ENCODE results near the gene MARCHF9.

MARCHF9 gene

DNA sequence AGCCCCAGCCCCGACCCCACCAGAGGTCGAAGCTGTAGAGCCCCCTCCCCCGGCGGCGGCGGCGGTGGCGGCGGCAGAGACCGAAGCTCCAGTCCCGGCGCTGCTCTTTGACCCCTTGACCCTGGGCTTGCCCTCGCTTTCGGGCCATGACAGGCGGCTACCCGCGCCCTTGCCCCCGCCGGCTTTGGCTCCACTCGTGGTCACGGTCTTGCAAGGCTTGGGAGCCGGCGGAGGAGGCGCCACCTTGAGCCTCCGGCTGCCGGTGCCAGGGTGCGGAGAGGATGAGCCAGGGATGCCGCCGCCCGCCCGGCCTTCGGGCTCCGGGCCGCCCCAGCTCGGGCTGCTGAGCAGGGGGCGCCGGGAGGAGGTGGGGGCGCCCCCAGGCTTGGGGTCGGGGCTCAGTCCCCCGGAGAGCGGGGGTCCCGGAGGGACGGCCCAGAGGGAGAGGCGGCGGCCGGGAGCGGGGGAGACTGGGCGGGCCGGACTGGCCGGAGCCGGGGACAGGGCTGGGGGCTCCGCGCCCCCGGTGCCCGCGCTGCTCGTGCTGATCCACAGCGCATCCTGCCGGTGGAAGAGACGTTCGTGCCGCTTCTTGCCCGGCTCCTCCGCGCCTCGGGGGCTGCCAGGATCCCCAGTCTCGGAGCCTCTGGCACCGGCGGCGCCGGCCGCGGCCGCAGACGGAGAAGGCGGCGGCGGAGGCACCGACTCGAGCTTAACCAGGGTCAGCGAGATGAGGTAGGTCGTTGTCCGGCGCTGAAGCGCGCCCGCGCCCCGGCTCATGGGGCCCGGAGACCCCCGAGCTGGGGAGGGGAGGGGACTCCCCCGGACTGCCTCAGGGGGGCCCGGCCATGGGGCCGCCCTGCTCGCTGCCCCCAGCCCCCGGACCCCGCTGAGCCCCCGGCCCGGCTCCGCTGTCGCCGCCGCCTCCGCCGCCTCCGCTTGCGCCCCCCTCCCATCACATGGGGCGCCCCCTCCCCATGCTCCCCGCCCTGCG is 17.1 kb upstream of the MARCHF9 start:
- no peak for DNase-seq (ENCODE audit: low read depth in 2 of 2, low spot score in 1 of 2)

DNA sequence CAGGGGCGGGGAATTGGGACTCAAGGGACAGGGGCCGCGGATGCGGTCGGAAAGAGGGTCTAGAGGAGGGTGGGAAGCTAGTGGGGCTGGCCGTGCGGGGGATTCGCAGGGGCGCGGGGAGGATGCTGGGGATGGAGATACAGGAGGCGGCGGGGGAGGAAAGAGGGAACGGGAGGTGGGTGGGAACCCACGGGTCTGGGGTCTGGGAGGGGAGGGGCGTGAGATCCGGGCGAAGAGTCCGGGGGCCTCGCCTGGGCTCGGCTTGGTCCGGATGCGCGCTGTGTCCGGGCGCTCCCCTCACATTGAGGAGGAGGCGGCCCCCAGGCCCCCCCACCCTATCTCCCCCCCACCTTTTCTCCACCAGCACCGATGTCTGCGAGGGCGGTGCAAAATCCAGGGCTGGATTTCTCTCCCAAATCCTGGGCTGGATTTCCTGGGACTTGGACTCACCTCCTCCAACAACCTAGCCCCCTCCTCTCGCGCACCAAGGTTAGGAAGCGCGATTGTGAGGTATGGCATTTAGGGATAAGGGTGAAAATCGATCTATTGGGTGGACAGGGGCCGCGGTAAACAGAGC is 16.2 kb upstream of the MARCHF9 start, which contains the start of gene AGAP2:
AGAP2 (minus strand) TSS at position 82 of the 577 bp plus-strand sequence. CDS start 496 bp downstream, outside the sequence.
- DNase-seq (ENCODE audit: low read depth in 2 of 2, low spot score in 1 of 2) = no peak

DNA sequence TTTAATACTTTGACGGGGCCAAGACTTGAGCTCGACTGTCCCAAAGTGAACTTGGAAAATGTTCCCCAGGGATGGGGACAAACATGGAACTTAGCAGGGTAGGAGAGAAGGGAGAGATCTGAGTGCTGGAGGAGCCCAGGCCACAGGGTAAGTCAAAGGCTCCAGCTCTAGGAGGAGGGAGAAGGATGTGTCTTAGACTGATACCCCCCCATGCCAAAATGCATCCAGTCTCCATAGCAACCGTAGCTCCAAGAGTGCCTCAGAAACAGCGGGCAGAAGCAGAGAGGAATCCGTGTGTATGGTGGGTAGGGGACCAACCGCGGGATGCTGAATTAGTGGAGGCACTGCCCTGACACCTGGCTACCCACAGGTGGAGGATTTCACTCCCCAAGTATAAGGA is 15.5 kb upstream of the MARCHF9 start:
- DNase-seq (ENCODE audit: low read depth in 2 of 2, low spot score in 1 of 2) = no peak

DNA sequence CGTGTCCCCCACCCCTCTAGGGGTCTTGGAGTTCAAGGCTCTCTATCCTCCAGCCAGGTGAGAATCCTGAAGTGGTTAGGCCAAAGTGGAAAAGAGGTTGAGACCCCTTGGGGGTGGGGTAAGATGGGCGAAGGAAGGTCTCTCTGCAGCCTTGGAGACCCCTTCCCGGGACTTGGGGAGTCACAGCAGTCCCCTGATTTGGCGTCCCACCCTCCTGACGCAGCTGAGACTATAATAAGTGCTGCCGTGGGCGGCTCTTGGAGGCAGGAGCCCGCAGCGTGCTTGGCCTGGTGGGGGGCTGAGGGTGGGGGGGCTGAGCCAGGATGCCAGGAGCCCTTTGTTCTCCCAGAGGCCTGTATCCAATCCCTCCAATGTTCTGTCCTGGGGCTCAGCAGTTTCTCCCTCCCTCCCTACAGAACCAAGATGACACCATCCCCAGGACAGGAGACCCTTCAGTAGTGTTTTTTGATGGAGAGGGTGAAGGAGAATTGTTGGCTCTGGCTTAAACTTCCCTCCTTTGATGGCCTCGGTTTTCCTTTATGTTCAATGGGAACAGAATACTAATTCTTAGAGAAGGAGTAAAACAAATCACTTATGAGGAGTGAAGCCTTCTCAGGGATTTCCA is 14.9 kb upstream of the MARCHF9 start:
- DNase-seq (ENCODE audit: low read depth in 2 of 2, low spot score in 1 of 2) = no peak

DNA sequence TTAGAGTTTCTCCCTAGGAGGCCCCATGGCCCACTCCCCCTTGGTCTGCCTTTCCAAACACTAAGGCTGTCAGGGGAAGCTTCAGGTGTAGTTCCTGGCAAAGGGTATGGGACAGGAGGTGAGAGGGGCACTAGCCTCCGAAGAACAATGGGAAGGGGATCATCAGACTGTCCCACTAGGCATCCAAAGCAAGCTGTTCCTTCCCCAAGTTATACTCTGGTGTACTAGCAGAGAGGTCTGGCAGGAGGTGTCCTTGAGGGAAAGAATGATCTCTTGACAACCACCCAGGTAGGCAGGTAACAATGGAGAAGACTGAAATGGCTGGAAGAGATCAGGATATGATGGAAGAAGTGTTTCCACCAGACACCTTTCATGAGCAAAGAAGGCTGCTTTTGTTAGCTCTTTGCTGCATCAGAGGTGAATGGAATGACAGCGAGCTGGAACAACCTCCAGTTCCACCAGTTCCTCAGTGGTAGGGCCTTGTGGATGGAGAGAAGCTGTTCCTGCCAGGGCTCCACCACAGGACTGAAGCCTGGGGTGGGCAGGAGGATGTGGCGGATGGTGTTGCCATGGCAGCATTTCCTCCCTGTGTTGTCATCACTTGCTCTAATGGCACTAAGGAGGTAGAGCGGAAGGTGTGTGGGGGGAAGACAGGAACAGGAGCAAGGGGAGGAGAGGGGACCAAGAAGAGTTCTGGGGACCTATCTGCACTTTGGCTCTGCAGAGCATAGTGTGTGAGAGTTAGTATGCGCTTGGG is 14.1 kb upstream of the MARCHF9 start:
- peak; percentile 42 to 63 for DNase-seq (ENCODE audit: low read depth in 2 of 2, low spot score in 1 of 2)

DNA sequence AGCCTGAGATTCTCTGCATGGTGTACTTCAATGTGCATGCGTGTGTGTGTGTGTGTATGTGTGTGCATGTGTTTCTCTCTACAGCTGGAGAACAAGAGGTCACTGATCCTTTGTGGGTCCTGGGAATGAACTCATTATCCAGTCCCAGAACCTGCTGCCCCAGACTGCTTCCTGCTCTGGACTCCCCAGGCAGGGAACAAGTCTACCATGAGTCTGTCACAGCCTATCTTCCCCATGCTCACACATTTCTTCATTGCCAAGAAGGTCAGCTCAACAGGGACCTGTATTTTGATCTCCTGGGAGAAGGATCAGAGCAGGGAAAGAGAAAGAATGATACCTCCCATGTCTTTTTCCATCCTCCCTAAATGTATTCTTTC is 13.5 kb upstream of the MARCHF9 start:
- no peak for DNase-seq (ENCODE audit: low read depth in 2 of 2, low spot score in 1 of 2)

DNA sequence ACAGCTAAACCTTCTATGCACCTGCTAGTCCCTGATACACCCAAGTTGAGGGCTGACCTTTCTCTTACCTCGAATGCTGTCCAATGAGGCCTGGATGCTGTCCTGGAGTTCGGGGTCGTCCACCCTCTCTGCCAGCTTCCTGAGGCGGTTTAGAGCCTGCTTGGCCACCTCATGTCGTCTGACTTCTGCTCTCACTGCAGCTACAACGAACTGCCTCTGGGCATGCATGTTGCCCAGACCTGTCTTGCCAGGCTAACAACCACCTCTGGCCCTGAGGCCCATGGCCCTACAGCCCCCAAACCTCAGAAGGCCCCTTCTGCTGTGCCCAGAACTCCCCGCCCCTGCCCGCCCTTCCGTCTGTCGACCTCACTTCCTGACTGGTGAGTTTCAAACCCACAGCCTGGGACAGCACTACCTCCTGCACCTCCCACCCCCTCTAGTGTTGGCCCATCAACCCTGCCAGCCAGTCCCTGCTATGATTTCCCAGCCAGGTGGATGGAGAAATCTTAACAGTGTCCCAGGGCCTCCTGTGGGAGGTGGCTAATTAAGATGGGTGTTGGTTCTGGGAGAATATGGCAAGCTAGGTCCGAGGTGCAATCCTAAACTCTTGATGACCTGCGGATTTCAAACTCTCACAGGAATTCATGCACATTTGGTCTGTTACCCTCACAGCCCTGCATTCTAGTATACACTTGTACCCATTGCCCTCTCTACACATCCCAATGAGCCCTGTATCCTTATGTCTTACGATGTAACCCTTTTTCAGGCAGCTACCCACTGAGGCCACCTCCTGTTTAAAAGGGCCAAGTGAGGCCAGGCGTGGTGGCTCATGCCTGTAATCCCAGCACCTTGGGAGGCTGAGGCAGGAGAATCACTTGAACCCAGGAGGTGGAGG is 12.8 kb upstream of the MARCHF9 start:
- DNase-seq (ENCODE audit: low read depth in 2 of 2, low spot score in 1 of 2) = peak; percentile 58 to 68

DNA sequence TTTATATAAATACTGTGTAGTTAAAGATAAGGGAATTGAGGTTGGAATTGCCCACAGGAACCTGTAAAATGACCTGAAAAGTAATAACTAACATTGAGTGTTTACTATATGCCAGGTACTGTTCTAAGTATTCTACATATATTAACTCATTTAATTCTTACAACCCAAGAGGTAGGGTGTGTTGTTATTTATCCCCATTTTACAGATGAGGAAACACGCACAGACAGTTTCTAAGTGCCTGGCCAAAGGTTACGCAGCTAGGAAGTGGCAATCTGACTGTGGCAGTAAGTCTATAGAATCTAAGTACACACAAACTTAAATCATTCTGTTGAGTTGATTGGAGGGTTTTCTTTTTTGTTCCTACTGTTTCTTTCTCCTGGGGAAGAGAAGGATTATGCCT is 11.1 kb upstream of the MARCHF9 start:
- DNase-seq (ENCODE audit: low read depth in 2 of 2, low spot score in 1 of 2) = no peak

DNA sequence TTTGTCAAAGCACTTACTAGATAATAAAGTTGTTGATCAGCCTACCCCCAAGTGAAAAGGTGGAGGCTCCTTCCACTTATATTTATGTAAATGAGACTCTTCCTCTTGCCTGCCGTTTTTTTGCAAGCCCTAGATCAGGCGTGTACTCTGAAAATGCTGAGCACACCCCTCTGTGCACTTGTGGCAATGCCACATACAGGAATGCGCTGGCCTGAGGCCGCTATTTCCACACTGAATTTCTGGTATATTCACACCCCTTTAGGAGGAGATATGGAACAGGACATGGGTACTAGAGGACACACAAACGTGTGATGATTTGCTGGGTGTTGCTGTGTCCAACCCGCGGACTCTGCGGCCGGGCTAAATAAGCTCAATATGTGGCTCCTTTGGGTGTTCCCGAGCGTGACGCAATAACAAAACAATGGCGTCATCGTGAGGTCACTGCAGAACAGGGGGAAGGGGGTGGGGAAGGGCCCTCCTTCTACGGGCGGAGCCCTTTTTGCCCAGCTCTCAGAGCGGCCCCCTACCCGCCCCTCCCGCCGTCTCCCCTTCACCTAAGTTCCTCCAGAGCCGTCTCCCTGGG is 10.6 kb upstream of the MARCHF9 start:
- DNase-seq (ENCODE audit: low read depth in 2 of 2, low spot score in 1 of 2) = peak in 1 of 2 donors; percentile 56

DNA sequence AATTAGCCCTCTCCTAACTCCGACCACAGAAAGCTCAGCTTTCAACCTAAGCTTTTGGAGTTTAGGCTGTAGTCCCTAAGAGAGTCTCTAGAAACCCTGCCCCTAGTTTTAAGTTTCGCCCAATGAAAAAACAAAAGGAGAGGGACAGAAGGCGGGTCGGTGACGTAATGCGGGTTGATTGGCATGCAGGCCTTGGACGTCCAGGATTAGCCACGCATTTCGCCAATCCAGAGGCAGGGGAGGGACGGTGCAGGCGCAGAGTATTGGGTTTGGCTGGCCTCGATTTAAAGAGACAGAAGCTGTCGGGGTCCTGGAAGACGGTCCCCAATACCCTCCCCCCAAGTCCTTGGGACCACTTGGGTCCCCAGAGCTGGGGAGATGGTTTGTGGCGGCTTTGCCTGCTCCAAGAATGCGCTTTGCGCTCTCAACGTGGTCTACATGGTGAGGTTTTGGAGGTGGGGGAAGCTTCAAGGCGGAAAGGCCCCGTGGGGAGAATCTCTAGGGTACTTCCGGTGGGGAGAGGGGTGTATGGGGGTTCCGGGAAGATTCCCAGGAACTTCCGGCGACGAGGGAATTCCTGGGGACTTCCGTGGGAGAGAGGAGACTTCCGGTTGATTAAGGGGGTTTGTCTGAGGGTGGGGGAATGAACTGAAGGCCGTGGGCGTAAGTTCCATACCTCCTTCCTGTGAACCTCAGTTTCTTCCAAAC is 10.0 kb upstream of the MARCHF9 start, which contains the start of gene TSPAN31:
TSPAN31 (plus strand) TSS at position 263 of the 708 bp plus-strand sequence; CDS start at position 379, 116 bp downstream.
- peak; percentile 91 for DNase-seq (ENCODE audit: low read depth in 2 of 2, low spot score in 1 of 2)

DNA sequence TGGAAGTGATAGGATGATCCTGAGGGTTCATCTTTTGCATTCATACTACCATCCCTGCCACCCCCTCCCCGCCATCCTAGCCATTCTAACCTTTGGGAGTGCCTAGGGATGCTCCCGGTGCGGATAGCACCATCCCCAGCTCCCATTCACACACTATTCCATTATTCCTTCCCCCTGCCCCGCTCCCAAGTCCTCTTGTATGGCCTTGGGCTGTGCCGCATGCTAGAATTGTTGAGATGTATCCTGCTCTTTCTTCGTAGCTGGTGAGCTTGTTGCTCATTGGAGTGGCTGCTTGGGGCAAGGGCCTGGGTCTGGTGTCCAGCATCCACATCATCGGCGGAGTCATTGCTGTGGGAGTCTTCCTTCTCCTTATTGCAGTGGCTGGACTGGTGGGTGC is 9.4 kb upstream of the MARCHF9 start:
- no peak for DNase-seq (ENCODE audit: low read depth in 2 of 2, low spot score in 1 of 2)

DNA sequence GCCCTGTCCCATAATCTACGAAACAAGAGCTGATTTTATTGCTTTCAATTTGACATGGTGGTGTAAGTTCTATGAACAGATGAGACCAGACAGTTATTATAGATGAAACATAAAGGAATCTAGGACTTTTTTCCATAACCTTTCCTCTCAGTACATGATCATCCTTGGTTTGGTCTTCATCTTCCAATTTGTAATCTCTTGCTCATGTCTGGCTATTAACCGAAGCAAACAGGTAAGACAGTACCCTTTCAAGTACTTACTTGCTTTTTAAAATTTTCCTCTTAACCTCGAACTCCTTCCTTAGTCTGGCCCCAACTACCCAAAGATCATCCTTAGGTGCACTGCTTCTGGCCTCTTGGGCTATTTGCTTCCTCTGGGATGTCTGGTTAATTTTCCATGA is 8.9 kb upstream of the MARCHF9 start:
- no peak for DNase-seq (ENCODE audit: low read depth in 2 of 2, low spot score in 1 of 2)

DNA sequence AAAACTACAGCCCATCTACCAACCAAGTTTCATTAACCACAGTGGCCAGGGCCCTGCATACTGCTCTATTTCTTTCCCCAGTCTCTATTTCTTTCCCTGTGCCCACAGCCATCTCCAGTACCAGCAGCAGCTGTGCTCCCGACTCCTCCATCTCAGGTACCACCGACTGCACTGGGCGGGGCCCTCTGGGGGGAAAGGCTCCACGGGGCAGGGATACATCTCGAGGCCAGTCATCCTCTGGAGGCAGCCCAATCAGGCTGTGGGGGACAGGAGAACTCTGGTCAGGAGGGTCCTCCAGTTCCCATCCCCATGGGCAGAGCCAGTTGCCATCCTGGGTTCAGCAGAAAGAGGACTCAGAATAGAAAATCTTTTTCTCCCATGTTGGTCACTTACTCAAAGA is 5.8 kb upstream of the MARCHF9 start:
- DNase-seq (ENCODE audit: low read depth in 2 of 2, low spot score in 1 of 2) = no peak

DNA sequence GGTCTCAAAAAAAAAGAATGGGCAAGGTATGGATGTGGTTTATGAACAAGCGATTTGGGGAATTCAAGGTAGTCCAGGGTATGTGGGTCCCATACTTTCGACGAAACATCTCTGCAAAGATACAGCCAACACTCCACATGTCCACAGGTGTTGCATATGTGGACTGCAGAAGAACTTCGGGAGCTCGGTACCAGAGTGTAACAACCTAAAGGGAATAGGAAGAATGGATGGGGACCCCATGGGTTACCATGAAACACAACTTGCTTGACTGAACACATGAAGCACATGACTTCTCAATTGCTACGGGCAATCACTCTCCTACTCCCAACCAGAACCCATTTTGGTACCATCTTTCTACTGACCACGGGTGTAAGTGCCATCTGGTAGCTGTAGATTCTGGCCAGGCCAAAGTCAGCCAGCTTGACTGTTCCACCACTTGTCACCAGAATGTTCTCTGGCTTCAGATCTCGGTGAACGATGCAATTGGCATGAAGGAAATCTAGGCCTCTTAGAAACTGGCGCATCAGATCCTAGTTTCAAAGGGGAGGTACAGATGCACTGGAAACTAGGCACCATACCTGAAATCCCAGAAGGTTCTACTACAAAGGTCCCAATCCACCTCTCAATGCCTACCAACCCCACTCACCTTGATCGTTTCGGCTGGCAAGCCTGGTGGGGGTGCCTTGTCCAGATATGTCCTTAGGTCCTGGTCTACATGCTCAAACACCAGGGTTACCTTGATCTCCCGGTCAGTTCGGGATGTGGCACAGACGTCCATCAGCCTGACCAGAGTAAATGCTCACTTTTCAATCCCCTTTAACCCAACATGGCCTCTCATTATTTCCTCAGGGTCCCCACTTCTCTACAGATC is 4.1 kb upstream of the MARCHF9 start:
- no peak for DNase-seq (ENCODE audit: low read depth in 2 of 2, low spot score in 1 of 2)

DNA sequence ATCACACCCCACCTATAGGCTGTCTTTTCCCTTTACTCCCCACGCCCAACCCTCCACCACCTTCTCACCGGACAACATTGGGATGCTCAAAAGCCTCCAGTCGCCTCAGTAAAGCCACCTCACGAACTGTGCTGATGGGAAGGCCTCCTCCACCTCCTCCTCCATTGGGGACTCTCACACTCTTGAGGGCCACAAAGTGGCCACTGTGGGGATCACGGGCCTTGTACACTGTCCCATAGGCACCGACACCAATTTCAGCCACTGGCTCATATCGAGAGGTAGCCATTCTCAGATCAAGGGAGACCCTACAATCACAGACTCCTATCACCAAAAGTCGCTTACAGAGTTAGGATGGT is 3.5 kb upstream of the MARCHF9 start:
- DNase-seq (ENCODE audit: low read depth in 2 of 2, low spot score in 1 of 2) = no peak

DNA sequence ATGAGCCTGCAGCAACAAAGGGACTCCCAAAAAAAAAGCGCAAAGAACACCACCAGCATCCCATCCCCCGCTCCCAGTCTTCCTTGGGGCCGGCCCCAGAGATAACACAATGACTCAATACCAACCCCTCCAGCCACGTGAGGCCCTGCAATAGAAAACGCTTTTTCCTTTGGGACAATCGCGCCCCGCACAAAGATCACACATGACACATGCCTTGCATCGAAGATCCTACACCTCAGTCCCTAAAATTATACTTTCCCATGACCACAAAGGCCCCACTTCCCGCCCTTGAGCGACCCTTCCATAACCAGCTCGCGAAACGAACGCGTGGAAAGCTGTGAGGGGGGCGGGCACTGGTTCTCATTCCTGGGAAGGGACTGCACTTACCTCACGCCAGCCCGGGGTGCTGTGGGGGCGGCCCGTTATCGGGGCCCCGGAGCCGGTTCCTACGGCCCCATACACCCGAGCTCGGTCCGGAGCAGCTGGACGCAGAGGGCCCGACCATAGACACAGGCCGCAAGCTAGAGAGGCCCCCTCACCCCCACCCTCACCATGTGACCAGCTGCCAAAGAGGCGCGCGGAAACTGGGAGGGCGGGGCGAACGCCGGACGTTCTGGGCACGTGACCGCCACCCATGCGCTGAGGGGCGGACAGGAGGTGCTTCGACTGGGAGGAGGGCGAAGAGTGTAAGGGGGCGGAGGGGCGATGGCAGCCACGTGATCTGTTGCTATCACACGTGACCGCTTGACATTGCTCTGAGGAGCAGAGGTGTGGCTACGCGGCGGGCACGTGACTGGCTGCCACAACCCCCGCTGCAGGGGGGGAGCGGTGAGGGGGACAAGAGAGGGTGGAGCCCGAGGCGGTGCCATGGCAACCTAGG is 2.9 kb upstream of the MARCHF9 start, which contains the start of gene CDK4:
CDK4 (minus strand) TSS at position 523 of the 880 bp plus-strand sequence. CDS start 593 bp downstream, outside the sequence.
- peak; percentile 93 to 99 for DNase-seq (ENCODE audit: low read depth in 2 of 2, low spot score in 1 of 2)

DNA sequence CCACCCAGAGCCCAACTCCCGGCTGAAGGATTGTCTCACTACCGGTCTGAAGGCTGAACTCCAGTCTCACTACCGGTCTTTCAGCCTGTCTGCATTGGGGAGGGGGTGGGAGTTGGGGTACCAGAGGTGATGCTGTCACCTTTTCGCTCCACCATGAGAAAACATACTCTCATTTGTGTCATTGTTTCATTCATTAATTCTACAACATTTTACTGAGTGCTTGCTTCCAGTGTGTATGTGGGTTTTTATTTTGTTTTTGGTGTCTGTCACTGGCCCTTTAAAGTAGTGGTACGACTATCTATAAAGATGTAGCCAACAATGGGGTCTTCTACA is 2.3 kb upstream of the MARCHF9 start:
- no peak for DNase-seq (ENCODE audit: low read depth in 2 of 2, low spot score in 1 of 2)
